ENCODE results near the gene LMTK3. TPM values are rescaled to one million over a fixed set of nuclear protein-coding genes. Genes with fewer than 3 reads are reported as not detected.

The LMTK3 gene
- total and polyA plus RNA-seq, 9 of the 15 experiments (the other 6 are each of a cell fraction or from before 2014, with no cell fraction given): 0.35 to 12.3 (median 2.0) TPM; not detected in 2

GRCh38 chr19:48553676-48554384, 42.2 kb upstream of the LMTK3 start (continued):
- TF ChIP-seq TEAD4 (IDR thresholded peaks at IDR 0.05; ENCODE audit: low read length) (peak; percentile 62; the same call in 1 of the 2 replicates), TEAD4 (CRISPR knock-in tag; IDR thresholded peaks at IDR 0.05; ENCODE audit: borderline replicate concordance) (no peak), NR3C1 (CRISPR knock-in tag; IDR thresholded peaks at IDR 0.05) (no peak), TEAD2 (tag; IDR thresholded peaks at IDR 0.05) (no peak), NFIC (IDR thresholded peaks at IDR 0.05) (peak; percentile 52; the same call in 1 of the 2 replicates), ZNF41 (CRISPR knock-in tag; conservative IDR thresholded peaks at IDR 0.05) (no peak), SIX5 (IDR thresholded peaks at IDR 0.05; ENCODE audit: borderline replicate concordance in 1 of 2, insufficient read depth in 1 of 2, low read depth in 1 of 2, low read length in 2 of 2) (no peak), UBTF (IDR thresholded peaks at IDR 0.05; ENCODE audit: borderline replicate concordance in 1 of 2, low read depth in 2 of 2, low read length in 2 of 2) (no peak), PHF20 (IDR thresholded peaks at IDR 0.05; ENCODE audit: partially characterized antibody) (no peak), MED1 (CRISPR knock-in tag; IDR thresholded peaks at IDR 0.05; ENCODE audit: borderline replicate concordance) (no peak), KLF6 (CRISPR knock-in tag; IDR thresholded peaks at IDR 0.05; ENCODE audit: borderline replicate concordance) (no peak), STAT6 (CRISPR knock-in tag; IDR thresholded peaks at IDR 0.05) (no peak), ADNP (tag; IDR thresholded peaks at IDR 0.05) (peak; percentile 74), GATA2 (CRISPR knock-in tag; IDR thresholded peaks at IDR 0.05) (peak; percentile 75), MCM7 (IDR thresholded peaks at IDR 0.05) (no peak), ZNF253 (CRISPR knock-in tag; conservative IDR thresholded peaks at IDR 0.05) (no peak), ZNF24 (IDR thresholded peaks at IDR 0.05) (0 out of 2 replicates have a peak, but pooled peaks have one; percentile 21), SMC3 (conservative IDR thresholded peaks at IDR 0.05; ENCODE audit: insufficient read depth, low read depth, low read length) (no peak), MCM3 (IDR thresholded peaks at IDR 0.05) (no peak), CHD2 (IDR thresholded peaks at IDR 0.05; ENCODE audit: low read depth, low read length) (no peak), ZC3H11A (IDR thresholded peaks at IDR 0.05; ENCODE audit: low read depth, low read length) (no peak), ZNF277 (CRISPR knock-in tag; IDR thresholded peaks at IDR 0.05; ENCODE audit: borderline replicate concordance) (no peak), ZNF239 (CRISPR knock-in tag; IDR thresholded peaks at IDR 0.05) (no peak), ZNF785 (CRISPR knock-in tag; IDR thresholded peaks at IDR 0.05) (no peak)
